K562 (cell line): ENCODE results near the gene ANKRD34A. TPM values are rescaled to one million over a fixed set of nuclear protein-coding genes. Genes with fewer than 3 reads are reported as not detected.

ENCODE experiments used
- BCL6 ChIP-seq: fragments of 250-450 bp; sonication (Bioruptor Pico); IDR thresholded peaks from 2 replicates; pipeline ENCODE4 v1.4.0; 2020
- CSDE1 ChIP-seq, 2 experiments: fragments of 450-650 bp; IDR thresholded peaks; 2 replicates each; pipeline ENCODE4 v1.6.1; 2016; ENCODE audit warnings: mild to moderate bottlenecking in 1 of 2
- DEAF1 ChIP-seq: fragments of 450-650 bp; formaldehyde crosslinking; IDR thresholded peaks from 2 replicates; pipeline ENCODE4 v1.4.0; 2020; ENCODE audit warnings: mild to moderate bottlenecking, moderate library complexity
- FOXJ2 ChIP-seq: fragments of 200-800 bp; sonication (Bioruptor generic); IDR thresholded peaks from 2 replicates; pipeline ENCODE4 v1.6.1; 2016; ENCODE audit warnings: missing genetic modification characterization, missing compliant biosample characterization
- HMG20A ChIP-seq: fragments of 450-650 bp; formaldehyde crosslinking; conservative IDR thresholded peaks from 2 replicates; pipeline ENCODE4 v1.4.0; 2020; ENCODE audit warnings: mild to moderate bottlenecking, mixed read lengths
- KDM1A ChIP-seq, 2 experiments: fragments of 450-650 bp; IDR thresholded peaks; 2 replicates each; pipeline ENCODE4 v1.6.1; 2016; ENCODE audit warnings: mild to moderate bottlenecking in 2 of 2
- NR1H2 ChIP-seq: sonication (generic); formaldehyde crosslinking; IDR thresholded peaks from 2 replicates; pipeline ENCODE4 v1.4.0; 2020; ENCODE audit warnings: mild to moderate bottlenecking, missing genetic modification reagents
- PURB ChIP-seq: sonication (generic); formaldehyde crosslinking; IDR thresholded peaks from 2 replicates; pipeline ENCODE4 v1.9.0; 2021; ENCODE audit warnings: low read depth, mild to moderate bottlenecking, missing genetic modification reagents
- SIRT6 ChIP-seq: IDR thresholded peaks from one replicate; pipeline ENCODE4 v1.6.1; 2012; ENCODE audit warnings: low read depth, mild to moderate bottlenecking, control low read depth, inconsistent platforms, low read length, moderate library complexity
- SRF ChIP-seq, 2 experiments: fragments of 250-450, 450-650 bp in 1 of 2; sonication (Bioruptor Pico) in 1 of 2; sonication (generic) in 1 of 2; formaldehyde crosslinking; IDR thresholded peaks; 2 replicates each; pipeline versions ENCODE4 v1.5.0 to v1.5.1; 2020 to 2022; ENCODE audit warnings: mild to moderate bottlenecking in 1 of 2, missing genetic modification reagents in 1 of 2
- TFE3 ChIP-seq: fragments of 450-650 bp; formaldehyde crosslinking; IDR thresholded peaks from 2 replicates; pipeline ENCODE4 v1.4.0; 2020; ENCODE audit warnings: mild to moderate bottlenecking, mixed read lengths
- ZBTB49 ChIP-seq: sonication (generic); formaldehyde crosslinking; IDR thresholded peaks from 2 replicates; pipeline ENCODE4 v1.8.0; 2022; ENCODE audit warnings: missing genetic modification reagents, mild to moderate bottlenecking, borderline replicate concordance
- ZNF507 ChIP-seq: conservative IDR thresholded peaks from 2 replicates; pipeline ENCODE4 v1.6.1; 2017; ENCODE audit warnings: missing genetic modification characterization, missing compliant biosample characterization
- ZNF655 ChIP-seq: fragments of 250-450 bp; sonication (Bioruptor Pico); IDR thresholded peaks from 2 replicates; pipeline ENCODE4 v1.5.0; 2021
- ZNF668 ChIP-seq: fragments of 250-450 bp; sonication (Bioruptor Pico); IDR thresholded peaks from 2 replicates; pipeline ENCODE4 v1.8.0; 2022; ENCODE audit warnings: mild to moderate bottlenecking, inconsistent platforms
- ZNF785 ChIP-seq: fragments of 250-450 bp; sonication (Bioruptor Pico); IDR thresholded peaks from 2 replicates; pipeline ENCODE4 v1.4.0; 2020; ENCODE audit warnings: mild to moderate bottlenecking
- polyA plus RNA-seq, 8 experiments: library from polyadenylated mRNA; depleted of rRNA in 4 of 8; stranded (reverse) in 5 of 8; unstranded in 3 of 8; fragments of >200 nt; fragmentation: Nextera tagmentation in 2 of 8; fragmentation: Illumina TruSeq in 1 of 8; extraction: Ambion mirVana in 2 of 8; extraction: Trizol in 1 of 8; gene quantifications; 2 replicates each; pipeline versions ENCODE4 v1.2.1 to v1.2.3, GENCODE V29; 2011 to 2014; ENCODE audit warnings: inconsistent platforms in 1 of 8, missing spikeins in 1 of 8
- total RNA-seq, 7 experiments: library from RNA; depleted of rRNA in 6 of 7; stranded (reverse); fragments of >200 nt in 6 of 7; fragmentation: Illumina TruSeq in 2 of 7; extraction: Trizol in 2 of 7; gene quantifications; 2 replicates each; pipeline versions ENCODE4 v1.2.1 to v1.2.3, GENCODE V29; 2011 to 2021; ENCODE audit warnings: low replicate concordance in 1 of 7

The ANKRD34A gene
- total and polyA plus RNA-seq, 9 of the 15 experiments (the other 6 are each of a cell fraction or from before 2014, with no cell fraction given): 0.06 to 1.6 (median 0.43) TPM

GRCh38 chr1:145990249-145990855 lies 26.0 kb upstream of the ANKRD34A start (continued):
- TF ChIP-seq DEAF1 (CRISPR knock-in tag): no peak
- no peak for TF ChIP-seq CSDE1 (IDR thresholded peaks at IDR 0.05)
- no peak for TF ChIP-seq NR1H2 (CRISPR knock-in tag)
- no peak for TF ChIP-seq SRF (CRISPR knock-in tag; IDR thresholded peaks at IDR 0.05)
- no peak for TF ChIP-seq TFE3
- TF ChIP-seq HMG20A (CRISPR knock-in tag): no peak
- TF ChIP-seq KDM1A (IDR thresholded peaks at IDR 0.05): no peak
- TF ChIP-seq ZNF507 (tag): no peak
- no peak for TF ChIP-seq ZBTB49 (CRISPR knock-in tag)
- TF ChIP-seq ZNF655 (CRISPR knock-in tag): no peak
- TF ChIP-seq ZNF785 (CRISPR knock-in tag): no peak
- no peak for TF ChIP-seq SIRT6
- TF ChIP-seq BCL6: no peak
- TF ChIP-seq ZNF668 (CRISPR knock-in tag): no peak
- no peak for TF ChIP-seq PURB
- no peak for TF ChIP-seq FOXJ2 (tag)
